GM13977 (cell line): Measurements from ENCODE around the gene NPPB.
A peak's percentile ranks its signal among the peaks of the same experiment; 100 is the strongest.

ENCODE experiments used
- DNase-seq: peaks from one replicate; pipeline ENCODE4 v3.0.0; 2012; ENCODE audit warnings: low spot score
- CTCF ChIP-seq: IDR thresholded peaks from 2 replicates; pipeline ENCODE4 v1.5.1; 2012; ENCODE audit warnings: mild to moderate bottlenecking, control low read depth; ENCODE audit not compliant: insufficient read depth; ENCODE audit errors: extremely low read depth, missing control alignments
- in situ Hi-C: fragments of 300-500 bp; cut with MboI; formaldehyde crosslinking; loops from one replicate; pipeline ENCODE4 v1.12.0; 2022; ENCODE audit warnings: low sequenced_read_pairs, low pct_unique_long_range_greater_than_20kb, mixed read lengths, inconsistent platforms; ENCODE audit not compliant: unreplicated experiment

Gene NPPB

GRCh38 chr1:11839727-11840705, 18.7 kb downstream of the NPPB start:
- in situ Hi-C loops: loop anchor here (10.0 kb wide), 1 partner anchor 55 kb away; no protein-coding TSS in a partner anchor
- TF ChIP-seq CTCF: no peak
- DNase-seq: no peak

- TF ChIP-seq CTCF: peak; percentile 99
- DNase-seq: peak; percentile 92
- in situ Hi-C loops: no loop called here
Measured at GRCh38 chr1:11838349-11839272, 20.1 kb downstream of the NPPB start.

DNA sequence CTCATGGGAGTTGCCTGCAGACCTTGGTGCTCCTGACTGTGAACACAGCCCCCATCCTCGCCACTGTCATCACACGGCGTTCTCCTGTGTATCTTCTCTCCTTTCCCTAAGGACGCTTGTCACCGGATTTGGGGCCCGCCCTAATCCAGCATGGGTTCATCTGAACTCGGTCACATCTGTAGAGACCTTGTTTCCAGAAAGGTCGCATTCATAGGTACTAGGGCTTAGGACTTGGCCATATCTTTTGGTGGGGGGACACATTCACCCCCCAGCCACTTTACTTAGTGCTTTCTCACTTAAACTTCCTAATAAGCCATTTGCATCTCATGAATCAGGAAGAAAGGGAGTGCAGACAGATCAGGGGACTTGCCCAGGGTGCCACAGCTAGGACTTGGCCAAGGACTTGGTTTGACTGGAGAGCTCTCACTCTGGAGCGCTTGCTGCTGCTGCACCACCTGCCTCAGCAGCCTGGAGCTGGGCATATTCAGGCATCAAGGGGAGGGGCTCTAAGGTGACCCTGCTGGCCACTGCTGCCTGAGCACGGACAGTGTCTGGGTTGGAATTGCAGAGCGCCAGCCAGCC, 20.9 kb downstream of the NPPB start:
- in situ Hi-C loops: no loop called here
- DNase-seq: no peak
- no peak for TF ChIP-seq CTCF

DNA sequence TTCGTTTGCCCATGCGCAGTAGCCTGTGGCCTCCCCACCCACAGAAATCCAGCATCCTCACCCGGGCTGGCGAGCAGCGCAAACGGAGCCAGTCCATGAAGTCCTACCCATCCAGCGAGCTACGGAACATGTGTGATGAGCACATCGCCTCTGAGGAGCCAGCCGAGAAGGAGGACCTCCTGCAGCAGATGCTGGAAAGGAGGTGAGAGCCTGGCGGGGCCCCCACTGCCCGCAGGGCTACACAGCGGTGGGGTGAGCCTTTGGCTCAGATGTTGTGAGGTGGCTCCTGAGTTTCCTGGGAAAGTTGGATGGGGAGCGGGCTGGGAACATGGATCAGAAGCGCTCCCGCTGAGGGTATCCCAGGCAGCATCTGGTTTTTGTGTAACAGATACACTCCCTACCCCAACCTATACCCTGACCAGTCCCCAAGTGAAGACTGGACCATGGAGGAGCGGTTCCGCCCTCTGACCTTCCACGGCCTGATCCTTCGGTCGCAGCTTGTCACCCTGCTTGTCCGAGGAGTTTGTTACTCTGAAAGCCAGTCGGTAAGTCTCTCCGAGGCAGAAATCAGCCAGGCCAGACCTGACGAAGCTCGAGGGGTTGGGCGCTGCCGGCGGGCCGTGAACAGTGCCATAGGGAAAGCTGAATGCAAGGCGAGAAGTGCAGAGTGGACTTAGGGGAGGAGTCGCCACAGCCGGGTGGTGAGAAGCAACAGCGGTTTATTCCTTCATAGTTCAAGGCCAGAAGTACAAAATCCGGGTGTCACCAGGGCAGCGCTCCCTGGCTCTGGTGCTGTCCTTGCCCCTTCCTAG, 21.6 kb downstream of the NPPB start:
- TF ChIP-seq CTCF: no peak
- in situ Hi-C loops: no loop called here
- DNase-seq: no peak

DNA sequence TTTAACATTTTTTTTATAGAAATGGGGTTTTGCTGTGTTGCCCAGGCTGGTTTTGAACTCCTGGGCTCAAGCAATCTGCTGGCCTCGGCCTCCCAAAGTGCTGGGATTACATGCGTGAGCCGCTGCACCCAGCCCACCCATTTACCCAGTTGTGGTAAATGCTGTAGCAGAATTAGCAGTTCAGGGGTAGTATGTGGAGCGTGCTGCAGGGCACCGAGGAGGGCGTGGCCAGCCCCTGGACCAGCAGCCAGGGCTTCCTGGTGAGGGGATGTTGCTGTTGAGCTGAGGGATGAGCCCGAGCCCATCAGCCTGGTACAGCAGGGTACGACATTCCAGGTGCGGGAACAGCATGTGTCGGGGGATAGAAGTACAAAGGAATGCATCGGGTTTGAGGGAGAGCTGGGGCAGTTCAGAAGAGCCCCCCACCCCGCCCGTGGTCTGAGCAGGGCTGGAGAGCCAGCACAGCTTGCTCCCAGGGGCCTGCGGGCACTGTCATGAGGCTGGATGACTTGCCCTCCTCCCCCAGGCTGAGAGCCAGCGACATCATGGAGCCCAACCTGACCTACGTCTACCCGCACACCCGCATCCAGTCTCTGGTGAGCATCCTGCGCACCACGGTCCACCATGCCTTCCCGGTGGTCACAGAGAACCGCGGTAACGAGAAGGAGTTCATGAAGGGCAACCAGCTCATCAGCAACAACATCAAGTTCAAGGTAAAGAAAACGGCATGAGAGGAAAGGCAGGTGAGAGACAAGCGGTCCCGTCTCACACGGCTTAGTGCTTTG, 23.1 kb downstream of the NPPB start:
- in situ Hi-C loops: no loop called here
- no peak for TF ChIP-seq CTCF
- DNase-seq: no peak
